Right ventricle myocardium superior (tissue), 1 donor: Measurements from ENCODE around the gene GSK3A. TPM values are rescaled to one million over a fixed set of nuclear protein-coding genes. Genes with fewer than 3 reads are reported as not detected.
"Not testable (repeated sequence)": the region's sequence is repeated elsewhere in the genome, so short reads cannot be mapped to it uniquely, and the experiment has no call there.

Source experiments
- ATAC-seq: fragments of 200-7000 bp; cut with Tn5 transposase; one replicate; pipeline ENCODE4 v1.9.1; 2020; ENCODE audit warnings: mild to moderate bottlenecking; ENCODE audit not compliant: poor library complexity
- DNase-seq: peaks from one replicate; pipeline ENCODE4 v3.0.0-alpha.2; 2020
- intact Hi-C: fragments of 100-400 bp; cut with DNase I; formaldehyde crosslinking; loops from one replicate; pipeline ENCODE4 v1.11.2; 2022
- total RNA-seq: library from RNA; stranded (reverse); fragmentation: NEBNext Ultra II Directional; extraction: Animal tissue kit (Norgen Biotek cat#: 25700); gene quantifications from one replicate; pipeline ENCODE4 v1.2.1, GENCODE V29; 2021
- donor health status: DM: no; HTN: yes; CAD: no; lungs with severe emphysema.

The GSK3A gene
- total RNA-seq, 1 donor from 2014 or later = 35.6 TPM

DNA sequence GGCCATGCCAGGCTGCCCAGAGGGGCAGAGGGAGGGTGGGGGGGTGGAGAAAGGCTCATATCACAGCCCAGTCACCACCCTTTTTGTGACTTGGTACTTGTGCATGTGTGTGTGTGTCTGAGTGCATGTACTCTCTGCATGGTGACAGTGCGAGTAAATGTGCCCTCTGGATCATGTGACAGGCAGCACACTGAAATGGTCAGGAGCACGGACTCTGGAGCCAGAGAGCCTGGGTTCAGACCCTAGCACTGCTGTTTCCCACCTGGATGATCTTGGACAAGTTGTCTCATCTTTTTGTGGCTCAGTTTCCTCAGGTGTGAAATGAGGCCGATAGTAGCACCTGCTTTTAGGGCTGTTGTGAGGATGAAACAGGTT lies 28.6 kb upstream of the GSK3A start:
- intact Hi-C loops = no loop called here
- ATAC-seq = no peak
- DNase-seq = no peak

GRCh38 chr19:42270346-42271044 lies 28.1 kb upstream of the GSK3A start:
- intact Hi-C loops = no loop called here
- DNase-seq (peak; percentile 68), ATAC-seq (no peak)

DNA sequence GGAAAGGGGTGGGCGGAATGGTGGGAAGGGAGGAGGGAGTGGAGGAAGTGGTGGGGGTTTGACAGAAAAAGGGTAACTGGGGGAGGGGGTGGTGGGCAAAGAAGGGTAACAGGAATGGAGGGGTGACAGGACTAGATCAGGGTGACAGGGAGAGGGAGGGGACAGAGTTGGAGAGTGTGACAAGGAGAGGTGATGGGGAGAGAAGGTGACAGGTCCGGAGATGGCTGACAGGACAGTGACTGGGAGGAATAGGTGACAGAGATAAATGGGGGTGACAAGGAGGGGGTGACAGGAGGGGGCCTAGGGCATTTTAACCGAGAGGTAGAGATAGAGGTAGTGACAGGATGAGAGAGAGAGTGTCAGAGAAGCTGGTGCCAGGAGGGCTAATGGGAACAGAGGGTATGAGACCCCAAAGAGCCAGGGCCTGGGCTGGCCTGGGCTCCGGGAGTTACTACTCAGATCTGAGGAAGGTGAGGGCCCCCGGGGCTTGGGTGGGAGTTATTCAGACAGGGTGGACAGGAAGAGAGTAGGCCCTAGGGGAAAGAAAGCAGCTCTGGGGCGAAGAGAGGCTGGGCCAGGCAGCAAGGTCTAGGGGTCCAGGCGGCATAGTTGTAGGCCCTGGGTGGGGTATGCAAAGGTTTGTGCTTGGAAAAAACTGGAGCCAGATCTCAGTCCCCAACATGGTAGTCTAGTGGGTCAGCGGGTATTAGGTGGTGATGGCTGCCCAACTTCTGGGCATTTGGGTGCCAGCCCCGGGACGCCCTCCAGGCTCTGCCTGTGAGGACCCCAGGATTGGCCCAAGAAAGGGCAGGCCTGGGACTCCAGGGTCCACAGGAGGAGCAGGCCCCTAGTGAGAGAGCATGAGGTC lies 27.3 kb upstream of the GSK3A start:
- ATAC-seq (no peak), DNase-seq (peak; percentile 55)
- intact Hi-C loops = no loop called here

GRCh38 chr19:42268704-42269477 lies 26.5 kb upstream of the GSK3A start, which contains the start of gene CIC:
TSS of gene CIC (plus strand) at chr19:42269252. CDS start at chr19:42271784, 2,532 bp downstream.
- intact Hi-C loops = no loop called here
- DNase-seq (peak; percentile 99), ATAC-seq (peak; percentile 90)

DNA sequence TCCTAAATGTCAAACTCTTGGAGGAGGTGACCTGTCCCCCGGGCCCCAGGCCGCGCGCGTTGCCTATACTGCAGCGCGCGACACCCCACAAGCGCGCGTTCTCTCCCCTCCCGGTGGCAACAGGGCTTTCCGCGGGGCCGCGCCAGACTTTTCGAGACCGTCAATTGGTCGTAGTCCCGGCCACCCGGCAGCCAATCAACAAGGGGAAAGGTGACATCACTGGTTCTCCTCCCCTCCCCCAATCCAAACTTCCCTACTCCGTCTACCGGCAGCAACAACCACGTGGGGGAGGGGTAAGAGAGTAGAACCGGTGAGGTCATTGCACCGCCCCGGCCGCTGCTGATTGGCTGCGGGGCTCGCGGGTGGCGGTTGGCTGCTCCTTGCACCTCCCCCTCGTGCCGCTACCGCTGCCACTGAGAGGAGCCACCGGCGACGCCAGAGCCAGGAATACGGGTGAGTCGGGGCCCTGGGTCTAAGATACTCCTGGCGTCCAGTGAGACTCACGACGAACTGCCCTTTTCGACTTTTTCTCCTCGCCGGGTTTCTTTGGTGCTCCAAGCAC lies 25.8 kb upstream of the GSK3A start:
- intact Hi-C loops = no loop called here
- DNase-seq (peak; percentile 99), ATAC-seq (peak; percentile 90)

GRCh38 chr19:42267644-42268141 lies 25.3 kb upstream of the GSK3A start:
- no peak for ATAC-seq
- no peak for DNase-seq
- intact Hi-C loops = no loop called here

DNA sequence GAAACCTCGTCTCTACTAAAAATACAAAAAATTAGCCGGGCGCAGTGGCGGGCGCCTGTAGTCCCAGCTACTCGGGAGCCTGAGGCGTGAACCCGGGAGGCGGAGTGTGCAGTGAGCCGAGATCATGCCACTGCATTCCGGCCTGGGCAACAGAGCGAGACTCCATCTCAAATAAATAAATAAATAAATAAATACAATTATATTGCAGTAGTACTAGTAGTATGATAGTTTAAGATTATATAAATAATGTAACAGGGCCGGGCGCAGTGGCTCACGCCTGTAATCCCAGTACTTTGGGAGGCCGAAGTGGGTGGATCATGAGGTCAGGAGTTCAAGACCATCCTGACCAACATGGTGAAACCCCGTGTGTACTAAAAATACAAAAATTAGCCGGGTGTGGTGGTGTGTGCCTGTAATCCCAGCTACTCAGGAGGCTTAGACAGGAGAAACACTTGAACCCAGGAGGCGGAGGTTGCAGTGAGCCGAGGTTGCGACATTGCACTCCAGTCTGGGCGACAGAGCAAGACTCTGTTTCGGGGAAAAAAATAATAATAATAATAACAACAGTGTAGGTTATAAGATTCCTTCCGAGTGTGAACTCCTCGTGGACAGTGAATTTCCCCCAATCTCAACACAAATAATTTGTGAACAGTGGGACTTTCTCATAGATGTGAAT lies 24.7 kb upstream of the GSK3A start:
- DNase-seq, intact Hi-C loops, ATAC-seq: not testable (repeated sequence)

- ATAC-seq, intact Hi-C loops, DNase-seq: not testable (repeated sequence)
Observed at GRCh38 chr19:42266105-42266504, 23.7 kb upstream of the GSK3A start.

- intact Hi-C loops = no loop called here
- DNase-seq = no peak
- ATAC-seq = no peak
Observed at GRCh38 chr19:42261763-42262162, 19.4 kb upstream of the GSK3A start.

DNA sequence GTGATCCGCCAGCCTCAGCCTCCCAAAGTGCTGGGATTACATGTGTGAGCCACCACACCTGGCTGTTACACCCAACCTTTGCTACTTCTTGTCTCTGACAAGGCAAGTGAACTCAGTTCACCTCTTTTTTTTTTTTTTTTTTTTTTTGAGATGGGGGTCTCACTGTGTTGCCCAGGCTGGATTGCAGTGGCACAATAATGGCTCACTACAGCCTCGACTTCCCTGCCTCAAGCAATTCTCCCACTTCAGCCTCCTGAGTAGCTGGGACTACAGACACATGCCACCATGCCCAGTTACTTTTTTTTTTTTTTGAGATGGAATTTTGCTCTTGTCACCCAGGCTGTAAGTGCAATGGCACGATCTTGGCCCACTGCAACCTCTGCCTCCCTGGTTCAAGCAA lies 15.4 kb upstream of the GSK3A start:
- intact Hi-C loops, ATAC-seq, DNase-seq: not testable (repeated sequence)

DNA sequence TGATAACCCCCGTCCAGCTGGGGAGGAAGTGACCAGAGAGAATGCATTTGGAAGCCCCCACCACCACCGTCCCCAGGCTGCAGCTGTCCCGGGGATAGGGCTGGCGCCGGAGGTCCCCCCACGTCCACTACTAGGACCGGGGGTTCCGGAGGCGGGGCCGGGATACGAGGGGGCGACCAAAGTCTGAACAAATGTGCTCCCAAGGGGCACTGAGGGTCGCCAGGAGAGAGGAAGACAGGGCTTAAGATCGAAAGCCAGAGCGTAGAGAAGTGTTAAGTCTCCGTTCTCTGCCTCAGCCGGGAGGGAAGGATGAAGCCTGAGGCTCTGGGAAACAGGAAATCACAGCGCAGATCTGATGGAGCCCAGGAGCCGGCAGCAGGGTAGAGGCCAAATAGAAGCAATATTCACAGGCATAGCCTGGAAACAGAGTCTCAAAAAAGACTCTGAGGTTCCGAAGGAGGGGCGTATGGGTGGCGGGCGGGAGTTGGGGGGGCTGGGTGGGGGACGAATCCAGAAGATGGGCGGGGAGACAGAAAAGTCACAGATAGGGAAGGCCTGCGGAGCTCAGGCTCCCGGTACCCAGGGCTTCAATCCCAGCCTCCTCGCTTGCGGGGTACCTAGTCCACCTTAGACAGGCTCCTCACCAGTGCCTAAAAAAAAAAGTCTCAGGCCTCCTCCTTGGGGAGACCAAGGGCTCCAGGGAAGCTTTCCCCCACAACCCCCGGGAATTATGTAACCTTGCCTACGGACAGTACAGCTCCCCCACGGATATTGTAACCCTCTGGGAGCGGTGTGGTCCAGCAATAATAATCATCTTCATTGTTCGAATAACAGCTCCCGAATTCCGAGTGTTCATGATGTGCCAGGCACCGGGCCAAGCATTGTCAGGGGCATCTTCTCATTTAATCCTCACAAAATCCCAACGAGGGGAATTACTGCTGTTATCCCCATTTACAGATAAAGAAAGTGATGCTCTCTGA lies 13.7 kb upstream of the GSK3A start:
- intact Hi-C loops = no loop called here
- peak; percentile 1 for ATAC-seq
- peak; percentile 77 for DNase-seq

DNA sequence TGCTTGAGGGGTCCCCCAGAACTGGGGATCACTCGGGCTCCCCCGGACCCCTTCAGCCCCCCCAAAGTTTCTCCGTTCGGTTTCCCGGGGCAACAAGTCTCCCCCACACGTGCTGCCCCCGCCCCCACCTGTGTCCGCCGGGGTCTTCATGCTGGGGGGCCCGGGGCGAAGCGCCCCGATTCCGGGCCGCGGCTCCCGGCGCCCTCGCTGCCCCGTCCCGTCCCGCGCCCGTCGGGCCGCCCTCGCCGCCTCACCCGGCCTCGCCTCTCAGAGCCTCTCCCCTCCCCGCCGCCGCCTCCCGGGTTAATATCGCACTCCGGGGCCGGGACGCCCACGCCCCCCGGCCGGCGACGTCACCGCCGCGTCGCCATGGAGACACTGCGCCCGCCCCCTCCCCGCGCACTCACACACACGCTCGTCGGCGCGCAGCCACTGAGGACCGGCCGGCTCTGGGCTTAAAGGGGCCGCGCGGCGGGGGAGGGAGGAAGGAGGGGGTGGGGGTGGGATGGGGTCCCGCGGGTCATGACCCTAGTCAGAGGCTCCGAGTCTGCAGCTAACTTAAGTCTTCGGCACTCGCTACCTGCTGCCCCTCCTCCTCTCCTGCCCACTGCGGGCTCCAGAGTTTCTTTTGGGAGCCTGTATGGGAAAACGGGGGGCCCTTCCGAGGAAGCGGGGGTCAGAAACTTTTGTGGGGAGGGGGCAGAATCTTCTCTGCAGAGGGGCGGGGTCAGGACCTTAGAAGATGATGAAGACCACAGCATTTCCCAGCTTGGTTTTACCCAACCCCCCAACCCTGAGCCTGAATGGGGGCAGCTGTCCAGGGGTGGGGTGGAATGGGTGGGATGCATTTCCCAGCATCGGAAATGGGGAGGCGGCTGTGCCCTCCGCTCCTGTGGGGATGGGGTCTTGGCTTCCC lies 12.7 kb upstream of the GSK3A start, which contains the start of gene ERF:
TSS of gene ERF (minus strand) at position 279 of the 916 bp plus-strand sequence. CDS start at position 150, 129 bp downstream.
- peak; percentile 82 for ATAC-seq
- intact Hi-C loops = no loop called here
- peak; percentile 97 for DNase-seq

DNA sequence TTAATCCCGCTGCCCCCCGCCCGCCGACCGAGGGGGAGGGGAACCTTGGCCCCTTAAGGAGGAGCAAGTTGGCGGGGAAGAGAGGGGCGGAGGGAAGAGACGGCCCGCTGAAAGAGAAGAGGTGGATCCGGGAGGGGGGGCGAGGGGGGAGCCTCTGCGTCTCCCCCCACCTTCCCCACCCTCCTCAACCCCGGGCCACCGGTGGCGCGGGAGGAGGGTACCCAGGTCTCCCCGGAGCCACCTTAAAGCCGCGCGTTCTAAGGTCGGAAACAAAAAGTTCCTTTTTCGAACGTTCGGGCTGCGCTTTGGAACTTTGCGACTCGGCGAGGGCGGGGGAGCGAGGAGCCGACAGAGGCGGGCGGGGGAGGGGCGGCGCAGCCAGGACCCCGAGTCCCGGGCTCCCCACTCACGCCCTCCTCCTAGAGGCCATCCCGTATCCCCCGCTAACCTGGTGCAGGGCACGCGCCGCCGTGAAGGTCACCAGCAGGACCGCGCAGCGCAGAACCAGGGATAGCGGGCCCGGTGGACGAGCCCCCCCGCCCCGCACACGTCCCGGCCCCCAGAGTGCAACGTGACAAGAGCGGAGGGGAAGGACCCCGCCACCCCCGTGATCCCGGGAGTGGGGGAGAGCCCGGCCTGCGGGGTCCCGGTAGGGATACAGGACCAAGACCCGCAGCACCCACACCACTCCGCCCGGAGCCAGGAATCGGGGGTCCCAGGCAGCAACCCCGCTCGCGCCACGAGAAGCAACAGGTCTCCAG lies 11.9 kb upstream of the GSK3A start:
- intact Hi-C loops = no loop called here
- peak; percentile 43 for ATAC-seq
- DNase-seq = peak; percentile 83

DNA sequence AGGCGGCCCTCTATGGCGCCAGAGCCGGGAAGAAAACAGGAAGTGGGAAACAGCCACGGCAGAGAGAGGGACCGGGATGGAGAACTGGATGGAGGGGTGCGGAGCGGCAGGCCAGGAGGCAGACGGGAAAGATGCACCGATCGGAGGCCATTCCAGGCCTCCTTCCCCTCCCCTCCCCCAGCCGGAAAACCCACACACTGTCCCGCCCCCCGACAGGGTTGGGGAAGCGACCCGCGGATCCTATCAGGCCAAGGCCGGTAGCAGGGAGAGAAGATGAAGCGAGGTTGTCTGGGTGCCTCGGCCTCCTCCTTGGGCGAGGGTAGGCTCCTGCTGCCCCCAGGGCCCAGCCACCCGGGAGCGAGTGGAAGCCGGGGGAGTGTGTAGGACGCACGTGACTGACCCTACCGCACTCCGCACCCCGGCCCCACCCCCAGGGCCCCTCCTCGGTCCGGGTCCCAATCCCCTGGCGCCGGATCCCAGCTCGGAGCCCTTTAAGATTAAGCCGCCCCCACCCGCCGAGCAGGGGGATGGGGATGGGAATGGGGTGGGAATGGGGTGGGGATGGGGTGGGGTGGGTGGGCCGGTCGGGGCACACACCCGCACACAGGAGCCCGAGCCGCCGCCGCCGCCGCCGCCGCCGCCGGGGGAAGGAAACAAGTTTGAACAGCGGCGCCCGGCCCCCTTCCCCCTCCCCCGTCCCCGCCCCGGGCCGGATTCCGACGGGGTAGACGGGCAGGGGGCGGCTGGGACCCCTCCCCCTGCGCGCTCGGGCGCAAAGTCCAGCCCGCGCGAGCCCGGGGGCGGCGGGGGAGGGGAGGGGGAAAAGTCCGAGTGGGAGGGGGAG lies 11.1 kb upstream of the GSK3A start:
- intact Hi-C loops = no loop called here
- peak; percentile 6 for ATAC-seq
- peak; percentile 73 for DNase-seq
